GM19328 (cell line): ENCODE measurements around the gene AP3S2.

ENCODE experiments used
- ATAC-seq: cut with Tn5 transposase; IDR thresholded peaks from one replicate; pipeline ENCODE4 v1.9.1; 2021; ENCODE audit warnings: mild to moderate bottlenecking, moderate library complexity; ENCODE audit not compliant: unreplicated experiment

Gene AP3S2

DNA sequence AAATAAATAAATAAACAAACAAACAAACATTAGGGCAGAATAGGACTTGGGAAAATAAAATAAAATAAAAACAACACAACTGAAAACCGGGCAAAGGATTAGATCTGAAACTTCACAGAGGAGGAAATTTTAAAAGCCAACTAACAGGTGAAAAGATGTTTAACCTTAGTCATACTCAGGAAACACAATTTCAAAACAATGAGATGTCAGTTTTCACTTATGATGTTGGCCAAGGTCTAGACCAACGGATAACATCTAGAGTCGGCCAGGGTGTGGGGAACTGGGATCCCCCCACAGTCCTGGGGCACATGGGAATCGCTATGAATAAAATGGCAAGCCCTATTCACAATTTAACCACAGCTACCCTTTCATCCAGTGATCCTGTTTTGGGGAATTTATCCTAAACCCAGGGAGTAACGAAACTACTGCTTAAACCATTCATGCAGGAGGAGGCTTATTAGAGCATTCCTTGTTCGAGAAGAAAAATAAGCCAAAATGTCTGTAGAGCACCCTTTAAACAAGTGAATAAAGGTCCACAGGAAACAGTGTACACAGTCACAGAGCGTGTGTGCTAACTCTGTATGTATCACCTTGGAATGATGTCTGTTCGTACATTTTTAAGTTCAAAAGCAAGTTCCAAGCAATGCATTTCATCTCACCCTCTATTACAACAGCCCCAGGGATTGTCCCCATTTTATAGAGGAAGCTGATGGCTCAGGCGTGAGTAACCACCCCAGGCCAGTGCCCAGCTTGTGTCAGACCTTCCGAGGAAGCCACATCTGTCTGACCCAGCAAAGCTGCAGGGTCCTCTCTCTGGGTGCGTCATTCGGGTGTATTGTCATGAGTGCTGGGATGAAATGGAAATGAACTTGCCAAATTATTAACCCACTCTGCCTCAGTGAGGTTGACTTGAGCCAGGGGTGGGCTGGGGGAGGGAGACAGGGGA lies 72.9 kb downstream of the AP3S2 start:
- ATAC-seq, result no peak

DNA sequence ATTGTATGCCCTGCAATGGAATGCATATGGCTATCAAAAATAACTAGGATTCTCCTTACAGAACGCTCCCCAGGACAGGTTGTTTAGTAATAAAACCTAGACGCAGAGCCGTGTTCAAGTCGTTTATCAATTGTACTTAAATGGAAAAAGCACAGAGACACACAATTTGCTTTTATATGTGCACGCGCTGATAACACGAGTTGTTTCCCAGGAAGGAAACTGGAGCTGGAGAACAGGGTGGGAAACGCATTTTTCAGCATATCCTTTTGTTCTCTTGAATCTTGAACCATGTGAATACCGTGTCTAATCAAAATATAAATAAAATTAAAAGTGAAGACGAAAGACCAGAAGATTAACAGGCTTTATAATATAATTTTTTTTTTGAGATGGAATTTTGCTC lies 75.5 kb downstream of the AP3S2 start:
- ATAC-seq, result no peak

DNA sequence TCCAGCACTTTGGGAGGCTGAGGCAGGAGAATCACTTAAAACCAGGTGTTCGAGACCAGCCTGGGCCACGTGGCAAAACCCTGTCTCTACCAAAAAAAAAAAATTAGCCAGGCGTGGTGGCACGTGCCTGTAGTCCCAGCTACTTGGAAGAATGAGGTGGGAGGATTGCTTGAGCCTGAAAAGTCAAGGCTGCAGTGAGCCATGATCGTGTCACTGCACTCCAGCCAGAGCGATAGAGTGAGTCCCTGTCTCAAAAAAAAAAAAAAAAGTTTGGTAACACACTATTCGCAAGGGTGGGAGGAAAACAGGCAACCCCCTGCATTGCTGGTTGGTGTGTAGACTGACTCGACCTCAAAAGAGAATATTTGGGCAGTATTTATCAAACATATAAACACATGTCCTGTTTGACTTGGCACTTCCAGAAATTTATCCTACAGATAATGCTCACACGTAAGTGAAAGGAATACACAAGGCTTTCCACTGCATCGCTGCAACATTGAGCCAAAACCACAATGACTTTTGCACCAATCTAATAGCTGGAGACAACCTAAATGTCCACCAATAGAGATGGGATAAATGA lies 76.0 kb downstream of the AP3S2 start:
- ATAC-seq, result no peak

GRCh38 chr15:89815769-89816168 lies 78.0 kb downstream of the AP3S2 start:
- no peak for ATAC-seq

DNA sequence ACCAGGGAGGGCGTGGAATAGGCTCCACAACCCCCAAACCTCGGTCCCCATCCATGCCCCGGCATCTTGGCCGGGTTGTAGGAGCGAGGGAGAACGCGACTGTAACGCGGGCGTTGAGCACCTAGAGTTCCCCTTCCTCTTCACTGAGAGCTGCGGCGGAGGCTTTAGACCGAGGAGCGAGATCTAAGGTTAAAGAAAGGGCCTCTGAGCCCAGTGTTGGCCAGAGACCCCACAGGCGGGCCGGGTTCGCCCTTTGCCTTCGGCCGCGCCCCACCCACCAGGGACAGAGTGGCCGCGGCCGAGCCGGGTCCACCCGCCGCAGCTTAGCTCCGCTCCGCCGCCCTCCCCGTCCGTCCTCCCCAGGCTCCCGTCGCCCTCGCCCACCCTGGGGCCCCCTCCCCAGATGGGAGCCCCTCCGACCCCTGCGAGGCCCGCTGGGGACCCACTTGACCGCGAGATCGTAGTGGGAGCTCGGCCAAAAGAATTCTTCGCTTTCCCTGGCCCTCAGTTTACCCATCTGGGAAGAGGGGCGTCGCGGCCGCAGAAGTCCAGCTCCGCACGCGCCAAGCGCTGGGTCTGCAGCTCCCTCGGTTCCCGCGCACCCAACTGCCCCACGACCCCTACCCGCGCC lies 79.6 kb downstream of the AP3S2 start:
- no peak for ATAC-seq

DNA sequence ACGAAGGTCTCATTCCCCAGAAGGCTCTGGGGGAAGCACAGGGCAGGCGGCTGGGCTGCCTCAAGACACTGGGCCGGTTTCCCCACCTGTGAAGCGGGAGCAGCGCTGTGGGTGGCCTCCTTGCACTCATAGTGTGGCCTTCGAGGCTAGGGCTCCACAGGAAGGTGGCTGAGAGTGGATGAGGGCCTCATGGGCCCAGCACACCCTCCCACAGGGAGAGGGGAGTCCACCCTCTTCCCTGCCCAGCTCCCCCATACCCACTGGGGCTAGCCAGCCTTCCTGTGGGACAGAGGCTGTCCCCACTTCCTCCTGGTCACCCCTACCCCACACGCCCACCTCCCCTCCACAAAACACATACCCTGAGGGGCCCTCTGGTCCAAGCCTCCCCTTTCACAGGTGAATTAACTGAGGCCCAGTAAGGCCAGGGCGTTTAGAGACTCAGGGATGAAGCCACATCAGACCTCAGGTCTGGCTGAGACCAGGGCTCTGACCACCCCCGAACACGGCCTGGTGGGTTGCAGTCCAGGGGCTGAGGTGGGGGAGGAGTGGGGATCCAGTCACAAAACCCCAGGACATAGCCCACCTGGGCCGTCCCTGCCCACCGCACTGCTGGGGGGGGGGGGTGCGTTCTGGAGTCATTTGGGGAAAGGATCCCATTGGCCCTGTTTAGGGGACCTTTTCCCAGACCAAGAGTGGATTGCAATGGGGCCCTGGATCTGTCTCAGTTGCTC lies 80.2 kb downstream of the AP3S2 start:
- no peak for ATAC-seq

DNA sequence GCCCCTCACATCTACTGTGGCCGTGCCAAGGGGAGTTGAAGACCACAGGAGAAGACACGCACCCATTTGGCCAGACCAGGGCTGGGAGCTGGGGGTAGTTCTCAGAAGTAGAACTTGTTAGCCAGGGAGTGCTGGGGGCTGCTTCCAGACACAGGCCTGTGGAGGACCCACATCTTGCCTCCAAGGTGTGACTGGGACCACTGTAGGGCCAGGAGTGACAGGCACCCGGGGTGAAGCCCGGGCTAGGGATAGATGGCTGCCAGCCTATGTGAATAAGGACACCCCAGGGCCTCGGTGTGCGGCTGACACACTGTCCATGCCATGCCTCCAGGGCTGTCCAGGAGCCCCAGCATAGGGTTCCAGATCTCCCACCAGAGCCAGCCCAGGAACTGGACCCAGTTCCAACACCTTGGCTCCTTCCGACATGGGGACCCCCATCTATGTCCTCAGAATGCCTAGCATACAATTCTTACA lies 80.9 kb downstream of the AP3S2 start:
- ATAC-seq, result no peak

DNA sequence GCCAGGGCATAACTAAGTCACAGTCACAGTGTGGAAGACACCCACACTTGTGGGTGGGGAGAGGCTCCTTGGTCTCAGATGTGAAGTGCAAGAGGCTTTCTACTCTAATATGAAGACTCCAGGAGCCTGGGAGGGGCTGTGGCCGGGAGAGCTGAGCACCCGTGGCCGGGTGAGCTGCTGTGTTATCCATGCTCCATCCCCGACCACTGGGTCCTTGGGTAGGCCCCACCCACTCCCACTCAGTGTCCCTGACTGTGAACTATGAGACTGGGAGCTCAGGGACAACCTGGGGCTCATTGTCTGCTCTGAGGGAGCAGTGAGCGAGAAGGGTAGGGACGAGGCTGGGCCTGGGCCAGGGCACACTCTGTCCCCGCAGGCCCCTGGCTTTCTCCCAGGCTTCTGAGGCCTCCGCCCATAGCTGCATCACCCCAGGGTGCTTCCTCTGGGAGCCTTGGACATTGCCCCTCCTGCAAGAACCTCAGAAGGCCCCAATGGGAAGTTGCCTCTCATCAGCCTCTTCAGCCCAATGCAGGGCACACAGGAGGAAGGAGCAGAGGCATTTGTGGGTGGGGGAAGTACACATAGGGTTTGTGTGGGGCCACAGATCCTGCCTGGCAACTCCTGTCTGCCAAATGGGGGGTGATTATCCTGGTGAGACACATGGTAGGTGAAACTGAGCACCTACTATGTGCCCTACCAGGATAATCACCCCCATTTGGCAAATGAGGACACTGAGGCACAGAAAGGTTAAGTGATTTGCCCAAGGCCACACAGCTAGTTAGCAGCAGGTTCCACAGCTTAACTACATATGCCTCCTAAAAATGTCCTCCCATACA lies 81.6 kb downstream of the AP3S2 start:
- ATAC-seq, result no peak

- ATAC-seq, result no peak
Measured at GRCh38 chr15:89810837-89811236, 83.0 kb downstream of the AP3S2 start.

DNA sequence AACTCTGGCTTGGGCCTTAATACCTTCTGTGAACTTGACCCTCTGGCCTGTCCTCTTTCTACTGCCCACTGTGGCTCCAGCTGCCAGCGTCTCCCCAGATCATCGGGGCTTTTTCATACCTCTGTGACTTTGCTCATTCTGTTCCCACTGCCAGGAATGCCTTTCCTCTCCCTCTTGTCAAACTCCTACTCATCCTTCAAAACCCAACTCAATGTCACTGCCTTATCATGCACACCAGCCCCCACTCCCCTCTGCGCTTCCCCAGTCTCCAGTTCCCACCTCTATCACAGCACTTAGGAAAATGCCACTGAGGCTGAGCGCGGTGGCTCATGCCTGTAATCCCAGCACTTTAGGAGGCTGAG lies 84.0 kb downstream of the AP3S2 start:
- ATAC-seq, result no peak

DNA sequence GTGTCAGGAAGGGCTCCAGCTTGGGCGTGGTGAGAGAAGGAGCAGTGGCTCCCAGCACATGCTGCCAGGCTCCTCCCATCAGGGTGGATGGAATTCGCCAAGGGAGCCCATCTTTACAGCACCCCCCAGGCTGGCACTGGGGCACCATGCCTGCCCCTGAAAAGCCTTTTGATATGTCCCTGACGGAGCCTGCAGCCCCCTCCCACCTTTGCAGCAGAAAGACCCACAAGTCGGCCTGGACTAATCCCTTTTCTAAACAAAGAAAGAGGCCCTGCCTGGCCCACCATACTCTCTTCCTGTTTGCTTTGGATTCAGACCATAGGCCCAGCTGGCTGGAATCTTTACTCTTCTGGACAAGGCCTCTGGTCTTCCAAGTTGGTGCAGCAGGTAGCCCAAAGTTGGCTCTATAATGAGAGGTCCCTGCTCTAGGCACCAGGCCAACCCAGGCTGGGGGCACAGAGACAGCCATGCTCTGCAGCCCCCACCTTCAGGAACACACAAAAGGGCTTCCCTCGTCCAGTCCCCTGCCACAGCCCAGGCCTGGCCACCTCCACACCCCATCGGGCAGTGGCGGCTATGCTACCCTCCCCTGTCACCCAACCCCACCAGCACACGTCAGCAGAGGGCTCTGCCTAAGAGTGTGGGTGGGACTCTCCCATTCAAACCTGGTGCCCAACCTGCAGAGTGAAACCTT lies 84.6 kb downstream of the AP3S2 start:
- ATAC-seq, result no peak

GRCh38 chr15:89808160-89808870 lies 85.5 kb downstream of the AP3S2 start:
- ATAC-seq, result no peak

- ATAC-seq, result no peak
Measured at GRCh38 chr15:89807689-89808088, 86.1 kb downstream of the AP3S2 start.

GRCh38 chr15:89806559-89807550 lies 86.9 kb downstream of the AP3S2 start:
- no peak for ATAC-seq

DNA sequence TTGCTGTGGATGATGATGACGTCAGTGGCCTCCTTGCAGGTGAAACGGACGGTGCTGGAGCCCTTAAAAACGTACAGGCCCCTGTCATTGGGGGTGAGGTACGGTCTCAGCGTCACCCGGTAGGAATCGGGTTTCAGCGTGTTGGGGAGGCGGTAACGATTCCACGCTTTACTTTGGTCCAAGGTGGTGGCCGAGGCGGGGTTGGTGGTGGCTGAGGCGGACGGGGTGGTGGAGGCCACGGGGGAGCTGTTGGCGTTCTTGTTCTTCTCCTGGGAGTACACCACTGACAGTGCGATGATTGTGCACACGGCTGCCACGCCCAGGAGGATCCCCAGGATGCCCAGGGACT lies 87.6 kb downstream of the AP3S2 start:
- ATAC-seq, result no peak

- no peak for ATAC-seq
Measured at GRCh38 chr15:89805241-89806209, 88.3 kb downstream of the AP3S2 start.
